Testis (tissue), 3 donors: ENCODE data around the gene ADAMTS18. TPM values are rescaled to one million over a fixed set of nuclear protein-coding genes. Genes with fewer than 3 reads are reported as not detected.

Experiments
- DNase-seq: peaks from one replicate; pipeline ENCODE4 v3.0.0-alpha.2; 2019
- H3K27ac ChIP-seq, 2 donors: fragments of 200-600 bp; sonication (generic); one replicate each; pipeline ENCODE4 v1.5.1; 2019
- H3K27me3 ChIP-seq: fragments of 200-600 bp; sonication (generic); one replicate; pipeline ENCODE4 v1.5.1; 2019
- H3K36me3 ChIP-seq: fragments of 200-600 bp; sonication (generic); one replicate; pipeline ENCODE4 v1.5.1; 2017; ENCODE audit warnings: low read depth; ENCODE audit errors: missing control alignments
- H3K4me1 ChIP-seq: fragments of 200-600 bp; sonication (generic); one replicate; pipeline ENCODE4 v1.5.1; 2019
- H3K4me3 ChIP-seq, 2 donors: fragments of 200-600 bp; sonication (generic); one replicate each; pipeline ENCODE4 v1.5.1; 2017 to 2019
- H3K9me3 ChIP-seq: fragments of 200-600 bp; sonication (generic); one replicate; pipeline ENCODE4 v1.5.1; 2017
- POLR2A ChIP-seq: fragments of 450-650 bp; IDR thresholded peaks from one replicate; pipeline ENCODE4 v1.6.1; 2017; ENCODE audit warnings: antibody characterized with exemption, mild to moderate bottlenecking, moderate library complexity
- WGBS, 2 donors: methylation state at CpG; one replicate each; pipeline ENCODE4 v1.1.5; 2018; 5-methylcytosine and 5-hydroxymethylcytosine counted together
- intact Hi-C: fragments of 100-400 bp; cut with DNase I; formaldehyde crosslinking; loops from one replicate; pipeline ENCODE4 v1.15.1; 2023; ENCODE audit warnings: low total_unique reads
- polyA plus RNA-seq: library from polyadenylated mRNA; stranded (reverse); fragments of 350-450 nt; fragmentation: Illumina TruSeq; extraction: RNeasy Lipid Tissue Mini Kit (QIAGEN cat#74804); gene quantifications from one replicate; pipeline ENCODE4 v1.2.3, GENCODE V29; 2014; ENCODE audit warnings: low read depth, low replicate concordance; ENCODE audit not compliant: insufficient read depth
- total RNA-seq, 2 donors: library from RNA; depleted of rRNA; stranded (reverse); fragments of >200 nt; gene quantifications; one replicate each; pipeline ENCODE4 v1.2.3, GENCODE V29; 2016
- TF ChIP-seq, protein P1 (sequence below), 3 experiments: fragments of 450-650 bp in 2 of 3; fragments of 200-600 bp in 1 of 3; sonication (generic) in 1 of 3; IDR thresholded peaks; one replicate each; pipeline ENCODE4 v1.5.1; 2016 to 2019; ENCODE audit warnings: antibody characterized with exemption in 3 of 3, mild to moderate bottlenecking in 2 of 3, moderate library complexity in 1 of 3

ADAMTS18 gene
- total and polyA plus RNA-seq, 3 donors from 2014 or later: 0.65 to 3.4 (median 1.1) TPM

DNA sequence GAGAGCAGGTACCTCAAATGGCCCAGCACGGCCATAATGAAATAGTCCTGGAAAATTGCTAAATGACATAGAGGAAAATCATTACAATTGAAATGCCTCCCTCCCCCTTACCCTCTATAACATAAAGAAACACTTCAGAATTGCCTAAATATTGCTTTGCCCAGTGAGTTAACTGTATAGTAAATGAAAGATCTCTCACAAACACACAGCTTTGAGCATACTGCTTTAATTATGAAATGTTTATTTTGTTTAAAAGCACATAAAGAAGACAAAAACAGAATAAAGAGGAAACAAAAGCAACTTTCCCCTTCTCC, 9.3 kb upstream of the ADAMTS18 start:
- Histone ChIP-seq H3K9me3 (no peaks in the 10 kb centered on the region), H3K27ac (no peak overlapping the region), H3K27me3 (no peaks in the 10 kb centered on the region), H3K4me3 (no peak overlapping the region), H3K4me1 (no peaks in the 10 kb centered on the region), H3K36me3 (no peaks in the 10 kb centered on the region)
- WGBS, 2 donors: 33 to 56% methylated on average over 1 of the region's 1 CpG
- TF ChIP-seq, protein P1, sequence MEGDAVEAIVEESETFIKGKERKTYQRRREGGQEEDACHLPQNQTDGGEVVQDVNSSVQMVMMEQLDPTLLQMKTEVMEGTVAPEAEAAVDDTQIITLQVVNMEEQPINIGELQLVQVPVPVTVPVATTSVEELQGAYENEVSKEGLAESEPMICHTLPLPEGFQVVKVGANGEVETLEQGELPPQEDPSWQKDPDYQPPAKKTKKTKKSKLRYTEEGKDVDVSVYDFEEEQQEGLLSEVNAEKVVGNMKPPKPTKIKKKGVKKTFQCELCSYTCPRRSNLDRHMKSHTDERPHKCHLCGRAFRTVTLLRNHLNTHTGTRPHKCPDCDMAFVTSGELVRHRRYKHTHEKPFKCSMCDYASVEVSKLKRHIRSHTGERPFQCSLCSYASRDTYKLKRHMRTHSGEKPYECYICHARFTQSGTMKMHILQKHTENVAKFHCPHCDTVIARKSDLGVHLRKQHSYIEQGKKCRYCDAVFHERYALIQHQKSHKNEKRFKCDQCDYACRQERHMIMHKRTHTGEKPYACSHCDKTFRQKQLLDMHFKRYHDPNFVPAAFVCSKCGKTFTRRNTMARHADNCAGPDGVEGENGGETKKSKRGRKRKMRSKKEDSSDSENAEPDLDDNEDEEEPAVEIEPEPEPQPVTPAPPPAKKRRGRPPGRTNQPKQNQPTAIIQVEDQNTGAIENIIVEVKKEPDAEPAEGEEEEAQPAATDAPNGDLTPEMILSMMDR (IDR thresholded peaks at IDR 0.05): no peak
- TF ChIP-seq POLR2A: no peak
- intact Hi-C loops: no loop called here
- DNase-seq: no peak

DNA sequence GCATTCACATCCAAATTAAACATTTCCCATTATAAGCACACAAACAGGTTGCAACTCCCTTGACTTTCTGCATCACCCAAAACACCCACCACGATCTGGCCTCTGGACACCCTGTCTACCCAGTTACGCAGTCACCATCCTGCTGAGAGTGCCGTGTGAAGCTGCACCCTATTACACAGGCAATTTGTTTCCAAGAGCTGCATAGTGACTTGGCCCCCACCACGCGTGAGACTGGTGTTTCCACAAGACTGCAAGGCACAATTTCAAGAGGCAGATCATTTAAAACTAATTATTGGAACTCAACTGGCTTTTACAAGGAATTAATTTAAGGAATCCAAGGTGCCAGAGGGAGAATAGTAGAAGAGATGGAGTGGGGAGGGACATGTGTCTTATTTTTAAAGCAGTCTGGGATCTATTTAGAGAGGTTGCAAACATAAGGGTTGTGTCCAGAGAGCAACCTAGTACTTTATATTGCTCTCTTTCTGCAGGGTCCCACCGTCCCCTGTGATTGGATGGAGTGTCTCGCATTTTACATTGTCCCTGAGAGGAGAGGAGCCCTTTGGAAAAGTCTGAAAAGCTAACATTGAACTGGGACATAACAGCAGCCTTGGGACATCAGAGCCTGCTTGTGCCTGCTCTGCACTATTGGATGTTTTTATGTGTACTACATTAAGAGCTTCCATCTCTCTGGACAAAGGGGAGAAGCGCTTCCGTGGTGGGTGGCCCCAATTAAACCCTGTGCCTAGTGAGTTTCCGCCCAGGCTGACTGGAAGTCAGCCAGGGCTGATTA, 8.7 kb upstream of the ADAMTS18 start:
- Histone ChIP-seq H3K9me3 (no peaks in the 10 kb centered on the region), H3K36me3 (no peaks in the 10 kb centered on the region), H3K27ac (no peak overlapping the region), H3K4me3 (no peak overlapping the region), H3K27me3 (no peaks in the 10 kb centered on the region), H3K4me1 (no peaks in the 10 kb centered on the region)
- 56 to 69% methylated on average over 10 of the region's 10 CpGs for WGBS, 2 donors
- TF ChIP-seq, protein P1 (IDR thresholded peaks at IDR 0.05): no peak
- TF ChIP-seq POLR2A: no peak
- intact Hi-C loops: no loop called here
- DNase-seq: no peak

DNA sequence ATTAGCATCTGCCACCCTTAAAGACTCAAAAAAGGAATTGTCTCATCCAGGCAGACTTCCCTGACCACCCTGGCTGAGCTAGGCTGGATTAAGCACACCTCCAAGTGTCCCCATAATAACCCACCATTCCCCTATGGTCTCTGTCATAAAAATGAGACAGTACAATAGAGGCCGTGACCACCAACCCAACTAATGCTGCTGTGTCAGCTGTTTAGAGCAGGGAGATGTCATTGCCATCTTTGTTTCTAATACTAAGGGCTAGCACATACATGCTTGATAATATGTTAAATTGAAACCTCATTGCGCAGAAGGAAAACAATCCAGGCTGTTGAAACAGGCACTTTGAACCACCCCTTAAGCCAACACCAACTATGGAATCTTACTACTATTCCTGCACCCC, 7.2 kb upstream of the ADAMTS18 start:
- intact Hi-C loops: no loop called here
- Histone ChIP-seq H3K36me3 (no peaks in the 10 kb centered on the region), H3K27ac (no peak overlapping the region), H3K4me3 (no peak overlapping the region), H3K27me3 (no peaks in the 10 kb centered on the region), H3K9me3 (no peaks in the 10 kb centered on the region), H3K4me1 (no peaks in the 10 kb centered on the region)
- 89 to 95% methylated on average over 2 of the region's 2 CpGs for WGBS, 2 donors
- TF ChIP-seq, protein P1 (IDR thresholded peaks at IDR 0.05): no peak
- TF ChIP-seq POLR2A: no peak
- no peak for DNase-seq

DNA sequence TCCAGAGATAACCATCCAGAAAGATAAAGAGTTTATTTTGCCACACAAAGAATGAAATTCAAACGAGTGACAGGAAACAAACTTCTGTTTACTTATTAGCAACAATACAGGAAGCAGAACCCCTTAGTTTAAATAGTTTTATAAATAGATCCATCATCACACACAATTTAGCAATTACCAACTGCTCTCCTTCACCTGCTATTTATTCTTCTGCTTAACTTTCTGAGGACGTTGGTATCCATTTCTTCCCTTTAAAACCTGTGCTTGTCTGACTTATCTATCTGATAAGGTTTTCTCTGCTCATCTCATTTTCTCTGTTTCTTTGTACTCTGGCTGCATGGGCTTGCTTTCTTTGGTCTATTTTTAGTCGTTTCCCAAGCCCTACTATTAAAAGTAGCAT, 4.3 kb upstream of the ADAMTS18 start:
- intact Hi-C loops: no loop called here
- 9 to 14% methylated on average over 3 of the region's 3 CpGs for WGBS, 2 donors
- H3K27me3 ChIP-seq: no peaks in the 10 kb centered on the region

More for the DNA sequence above, 4.3 kb upstream of the ADAMTS18 start:
- no peaks in the 10 kb centered on the region for H3K9me3 ChIP-seq
- no peak overlapping the region for H3K27ac ChIP-seq
- no peak for TF ChIP-seq POLR2A
- TF ChIP-seq, protein P1 (IDR thresholded peaks at IDR 0.05): no peak
- H3K4me3 ChIP-seq: no peak overlapping the region
- no peak for DNase-seq
- H3K4me1 ChIP-seq: peaks cover 3% of the 10 kb centered on the region
- no peaks in the 10 kb centered on the region for H3K36me3 ChIP-seq
